ENCODE data around the gene MOK.

Gene MOK

DNA sequence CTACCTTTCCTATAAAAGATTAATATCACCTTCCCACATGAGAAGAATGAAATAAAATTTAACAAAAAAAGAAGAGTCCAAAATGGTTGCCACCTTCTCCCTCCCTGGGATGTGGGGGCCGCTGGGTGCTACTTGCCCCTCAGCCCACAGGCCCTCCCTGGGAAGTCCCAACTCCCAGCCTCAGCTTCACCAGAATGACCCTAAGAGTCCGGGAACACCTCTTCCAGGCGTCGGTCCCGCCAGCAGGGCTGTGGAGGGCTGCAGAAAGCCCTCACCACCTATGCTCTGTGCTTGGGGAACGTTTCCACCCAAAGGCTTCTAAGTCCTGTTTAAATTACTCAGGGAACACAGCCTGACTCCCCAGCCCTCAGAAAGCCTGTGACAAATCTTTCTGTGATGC lies 71.9 kb downstream of the MOK start:
- H3K9me3 ChIP-seq = no peaks in the 10 kb centered on the region
- no peak overlapping the region for H3K27ac ChIP-seq
- peaks cover 0 to 12% of the 10 kb centered on the region in 2 experiments for H3K4me1 ChIP-seq (ENCODE audit: control insufficient read depth in 1 of 2, insufficient read depth in 1 of 2, low read depth in 1 of 2, low read length in 1 of 2)
- TF ChIP-seq CTCF (IDR thresholded peaks at IDR 0.05) = no peak
- no peaks in the 10 kb centered on the region for H3K36me3 ChIP-seq
- no peak overlapping the region for H3K4me3 ChIP-seq (ENCODE audit: low read depth in 1 of 2, low read length in 1 of 2)
- no peaks in the 10 kb centered on the region for H3K27me3 ChIP-seq

GRCh38 chr14:102232348-102232625 lies 72.7 kb downstream of the MOK start:
- H3K4me3 ChIP-seq (ENCODE audit: low read depth in 1 of 2, low read length in 1 of 2) = no peak overlapping the region
- H3K36me3 ChIP-seq = no peaks in the 10 kb centered on the region
- H3K9me3 ChIP-seq = no peaks in the 10 kb centered on the region
- H3K27ac ChIP-seq = no peak overlapping the region
- H3K27me3 ChIP-seq = no peaks in the 10 kb centered on the region
- no peak for TF ChIP-seq CTCF (IDR thresholded peaks at IDR 0.05)
- H3K4me1 ChIP-seq (ENCODE audit: control insufficient read depth in 1 of 2, insufficient read depth in 1 of 2, low read depth in 1 of 2, low read length in 1 of 2) = peaks cover 0 to 8% of the 10 kb centered on the region in 2 experiments

DNA sequence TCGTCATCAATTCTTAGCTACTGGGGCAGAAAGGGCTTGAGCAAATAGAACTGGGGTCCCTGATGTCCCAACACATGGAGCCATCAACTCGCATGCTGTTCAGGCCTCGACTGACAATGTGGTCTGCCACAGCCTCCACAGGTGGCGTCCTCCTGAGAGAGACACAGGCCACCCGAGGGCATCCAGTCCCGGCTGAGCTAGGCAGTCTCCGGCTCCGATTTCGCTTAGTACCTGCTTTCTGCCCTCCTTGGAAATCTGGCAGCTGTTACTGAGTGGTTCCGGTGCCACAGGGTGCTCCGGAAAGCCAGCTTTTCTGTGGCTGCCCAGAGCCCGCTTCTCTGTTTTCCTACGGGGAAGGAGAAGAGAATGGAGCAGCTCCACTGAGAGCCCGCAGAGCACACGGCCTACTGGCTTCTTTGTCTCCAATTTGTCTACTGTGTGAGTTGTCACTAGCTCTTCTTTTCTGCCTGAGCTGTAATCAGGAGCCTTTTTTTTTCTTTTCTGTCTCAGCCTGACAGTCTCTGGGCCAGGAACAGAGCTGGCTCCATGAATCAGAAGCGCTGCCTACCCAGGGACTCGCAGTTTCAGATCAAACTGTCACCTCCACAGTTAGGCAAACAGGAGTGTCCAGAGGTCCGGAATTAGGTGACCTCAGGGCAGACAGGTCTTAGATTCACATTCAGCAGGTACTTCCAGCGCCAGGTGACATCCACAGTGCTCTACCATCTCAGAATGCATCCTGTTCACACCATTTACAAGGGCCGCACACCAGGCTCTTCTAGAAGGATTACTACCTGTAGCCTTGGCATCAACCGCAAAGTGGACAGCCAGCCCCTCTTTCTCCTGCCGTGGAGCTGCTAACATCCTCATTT lies 73.3 kb downstream of the MOK start:
- no peaks in the 10 kb centered on the region for H3K9me3 ChIP-seq
- no peak overlapping the region for H3K27ac ChIP-seq
- H3K27me3 ChIP-seq = no peaks in the 10 kb centered on the region
- H3K4me3 ChIP-seq (ENCODE audit: low read depth in 1 of 2, low read length in 1 of 2) = no peak overlapping the region
- TF ChIP-seq CTCF (IDR thresholded peaks at IDR 0.05) = no peak
- peaks cover 0 to 6% of the 10 kb centered on the region in 2 experiments for H3K4me1 ChIP-seq (ENCODE audit: control insufficient read depth in 1 of 2, insufficient read depth in 1 of 2, low read depth in 1 of 2, low read length in 1 of 2)
- H3K36me3 ChIP-seq = no peaks in the 10 kb centered on the region

GRCh38 chr14:102230481-102231210 lies 74.3 kb downstream of the MOK start:
- TF ChIP-seq CTCF (IDR thresholded peaks at IDR 0.05) = no peak
- H3K27me3 ChIP-seq = no peaks in the 10 kb centered on the region

GRCh38 chr14:102229739-102230092 lies 75.2 kb downstream of the MOK start:
- H3K36me3 ChIP-seq = peaks cover 3% of the 10 kb centered on the region

More at GRCh38 chr14:102230481-102231210, 74.3 kb downstream of the MOK start:
- H3K4me3 ChIP-seq (ENCODE audit: low read depth in 1 of 2, low read length in 1 of 2) = no peak overlapping the region
- H3K27ac ChIP-seq = no peak overlapping the region
- peaks cover 0 to 6% of the 10 kb centered on the region in 2 experiments for H3K4me1 ChIP-seq (ENCODE audit: control insufficient read depth in 1 of 2, insufficient read depth in 1 of 2, low read depth in 1 of 2, low read length in 1 of 2)
- H3K9me3 ChIP-seq = no peaks in the 10 kb centered on the region
- H3K36me3 ChIP-seq = no peaks in the 10 kb centered on the region

More at GRCh38 chr14:102229739-102230092, 75.2 kb downstream of the MOK start:
- no peak overlapping the region for H3K4me3 ChIP-seq (ENCODE audit: low read depth in 1 of 2, low read length in 1 of 2)
- no peaks in the 10 kb centered on the region for H3K27me3 ChIP-seq
- TF ChIP-seq CTCF (IDR thresholded peaks at IDR 0.05) = no peak
- no peaks in the 10 kb centered on the region for H3K9me3 ChIP-seq
- H3K4me1 ChIP-seq (ENCODE audit: control insufficient read depth in 1 of 2, insufficient read depth in 1 of 2, low read depth in 1 of 2, low read length in 1 of 2) = no peaks in the 10 kb centered on the region
- no peak overlapping the region for H3K27ac ChIP-seq
